Activated CD8-positive, alpha-beta memory T cell treated with anti-CD3 and anti-CD28 coated beads, Interleukin-2, amount 50 U/mL, for 24 hours (primary cell): Measurements from ENCODE around the gene LSM7.
"Not testable (repeated sequence)": the region's sequence is repeated elsewhere in the genome, so short reads cannot be mapped to it uniquely, and the experiment has no call there.

Experiments used
- DNase-seq: peaks from one replicate; pipeline ENCODE4 v3.0.0-alpha.2; 2020; ENCODE audit errors: extremely low read depth

The LSM7 gene

DNA sequence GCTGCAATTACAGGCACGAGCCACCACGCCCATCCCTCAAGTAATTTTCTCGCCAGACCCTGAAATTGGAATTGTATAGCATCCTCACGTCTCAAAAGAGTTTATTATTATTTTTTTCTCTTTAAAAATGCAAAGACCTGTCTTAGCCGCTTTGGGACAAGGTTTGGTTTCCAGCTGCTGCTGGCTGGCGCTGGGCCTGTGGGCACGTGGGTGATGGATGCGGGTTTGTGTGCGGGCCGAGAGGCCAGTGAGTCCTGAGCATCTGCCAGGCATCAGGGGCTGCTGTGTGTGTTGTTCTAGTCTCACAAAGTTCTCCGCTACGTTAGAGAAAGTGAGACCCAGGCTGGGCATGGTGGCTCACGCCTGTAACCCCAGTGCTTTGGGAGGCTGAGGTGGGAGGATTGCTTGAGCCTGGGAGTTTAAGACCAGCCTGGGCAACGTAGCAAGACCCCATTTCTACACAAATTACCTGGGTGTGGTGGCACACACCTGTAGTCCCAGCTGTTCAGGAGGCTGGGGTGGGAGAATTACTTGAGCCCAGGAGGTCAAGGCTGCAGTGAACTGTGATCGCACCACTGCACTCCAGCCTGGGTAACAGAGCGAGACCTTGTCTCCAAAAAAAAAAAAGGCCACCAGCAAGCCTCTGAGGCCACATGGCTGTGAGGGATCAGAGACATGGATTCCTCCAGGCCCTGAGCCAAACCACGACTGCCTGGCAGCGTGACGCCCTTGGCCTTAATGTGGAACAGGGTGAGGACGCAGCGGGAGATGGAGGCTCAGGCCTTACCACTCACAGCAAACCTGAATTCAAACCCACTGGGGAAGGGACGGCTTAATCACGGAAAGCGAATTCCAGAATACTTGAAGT, 27.0 kb upstream of the LSM7 start:
- no peak for DNase-seq

DNA sequence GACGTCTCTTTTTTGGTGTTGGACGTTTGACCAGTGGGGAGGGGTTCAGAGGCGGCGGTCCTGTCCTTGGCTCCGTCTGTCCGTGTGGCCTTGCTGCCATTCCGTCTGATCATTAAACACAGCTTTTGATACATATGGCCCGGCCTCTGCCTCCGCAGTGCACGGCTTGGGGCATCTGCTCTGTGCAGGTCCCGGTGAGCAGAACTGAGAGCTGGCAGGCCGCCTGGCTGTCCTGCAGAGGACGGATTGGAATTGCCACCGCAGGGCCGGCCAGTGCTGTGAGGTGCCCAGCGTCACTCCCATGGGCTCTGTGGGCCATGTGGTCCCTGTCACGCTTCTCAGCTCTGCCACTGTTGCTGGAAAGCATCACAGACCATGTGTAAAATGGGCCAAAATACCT, 26.3 kb upstream of the LSM7 start:
- no peak for DNase-seq

DNA sequence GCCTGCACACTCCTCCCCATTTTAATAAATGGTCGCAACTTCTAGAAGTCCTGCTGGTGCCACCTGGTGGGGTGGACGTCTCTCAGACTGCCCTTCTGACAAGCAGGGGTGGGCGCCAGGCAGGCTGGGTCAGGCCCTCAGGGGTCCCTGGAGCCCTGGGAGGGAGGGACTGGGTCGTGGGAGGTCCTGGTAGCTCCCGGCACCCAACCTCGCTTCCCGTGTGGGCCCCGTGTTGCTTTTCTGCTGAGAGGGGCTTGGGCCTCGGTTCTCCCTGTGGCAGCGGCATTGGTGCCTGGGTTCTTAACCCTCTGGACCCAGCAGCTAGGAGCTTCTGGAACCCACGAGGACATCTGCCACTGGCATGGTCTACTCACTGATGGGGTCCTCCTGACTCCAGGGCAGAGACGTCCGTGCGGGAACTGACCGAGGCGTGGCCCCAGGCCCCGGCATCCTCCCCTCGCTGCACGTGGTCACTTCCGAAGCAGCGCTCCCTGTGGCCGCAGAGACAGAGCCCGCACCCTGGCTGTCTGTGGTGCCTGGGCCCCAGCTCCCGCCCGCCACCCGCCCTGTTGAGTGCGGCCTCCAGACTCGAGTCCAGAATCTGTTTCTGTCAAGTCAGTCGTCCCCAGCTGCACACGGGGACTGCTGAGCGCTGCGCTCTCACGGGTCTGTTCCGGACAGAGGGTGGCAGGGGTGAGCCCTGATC, 25.7 kb upstream of the LSM7 start:
- DNase-seq, result no peak

DNA sequence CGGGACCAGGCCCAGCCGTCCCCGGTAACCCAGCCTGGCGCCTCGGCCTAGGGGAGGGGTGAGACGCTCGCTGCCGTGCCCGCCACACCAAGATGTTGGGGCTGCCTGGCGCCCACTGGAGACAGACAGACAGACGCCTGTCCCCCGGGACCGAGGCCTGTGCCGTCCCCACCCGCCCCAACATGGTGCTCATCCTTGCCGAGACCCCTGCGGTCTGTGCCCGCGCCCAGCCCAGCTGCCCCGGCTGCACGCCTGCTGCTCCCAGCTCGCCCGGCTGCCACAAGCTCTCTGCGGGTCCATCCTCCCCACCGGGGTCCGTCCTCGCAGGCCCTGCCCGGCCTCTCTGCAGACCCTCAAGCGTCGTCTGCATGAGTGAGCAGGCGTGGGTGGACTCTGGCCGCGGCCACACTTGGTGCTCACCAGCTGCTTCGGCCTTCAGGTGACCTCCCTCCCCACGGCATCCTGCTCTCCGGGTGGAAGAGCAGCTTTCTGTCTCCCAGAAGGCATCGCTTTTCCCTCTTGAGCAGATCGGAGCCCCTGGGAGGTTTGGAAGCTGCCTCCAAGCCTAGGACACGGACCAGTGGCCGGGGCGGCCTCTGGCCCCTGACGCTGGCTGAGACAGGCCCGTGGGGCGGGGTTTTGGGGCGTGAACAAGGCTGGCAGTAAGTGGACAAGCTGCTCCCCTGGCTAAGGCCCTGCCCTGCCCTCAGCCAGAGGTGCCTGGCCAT, 24.9 kb upstream of the LSM7 start:
- no peak for DNase-seq

DNA sequence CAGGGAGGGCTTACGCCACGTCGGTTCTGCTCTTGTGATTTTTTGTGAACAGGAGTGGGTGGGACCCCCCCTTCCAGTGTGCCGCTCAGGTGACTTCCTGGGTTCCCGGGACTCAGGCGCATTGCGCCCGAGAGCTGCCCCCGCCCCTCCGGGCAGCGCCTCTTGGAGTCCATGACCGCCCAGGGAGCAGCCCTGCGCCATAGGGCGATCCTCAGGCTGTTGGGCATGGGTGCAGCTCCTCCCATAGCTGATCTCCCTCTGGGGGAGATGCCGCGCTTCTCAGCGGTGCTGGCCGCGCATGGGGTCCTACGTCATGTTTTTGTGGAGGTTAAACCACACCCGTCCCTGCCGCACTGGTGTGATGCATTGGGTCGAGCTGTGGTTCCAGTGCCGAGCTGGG, 23.7 kb upstream of the LSM7 start:
- no peak for DNase-seq

DNA sequence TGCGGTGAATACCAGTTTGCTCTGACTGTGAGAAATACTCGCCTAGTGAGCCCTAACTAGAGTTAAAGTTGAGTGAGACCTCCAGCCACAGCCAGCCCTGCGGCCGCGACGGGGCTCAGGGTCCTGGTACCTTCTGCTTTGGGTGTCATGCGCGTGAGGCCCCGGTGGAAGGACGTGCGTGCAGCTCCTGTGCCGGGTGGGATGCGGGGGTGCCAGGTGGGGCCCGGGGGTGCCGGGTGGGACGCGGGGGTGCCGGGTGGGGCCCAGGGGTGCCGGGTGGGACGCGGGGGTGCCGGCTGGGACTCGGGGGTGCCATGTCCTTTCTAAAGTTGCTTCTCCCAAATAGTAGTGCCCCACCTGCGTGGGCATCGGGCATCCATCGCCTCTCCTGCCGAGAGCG, 23.2 kb upstream of the LSM7 start:
- no peak for DNase-seq

DNA sequence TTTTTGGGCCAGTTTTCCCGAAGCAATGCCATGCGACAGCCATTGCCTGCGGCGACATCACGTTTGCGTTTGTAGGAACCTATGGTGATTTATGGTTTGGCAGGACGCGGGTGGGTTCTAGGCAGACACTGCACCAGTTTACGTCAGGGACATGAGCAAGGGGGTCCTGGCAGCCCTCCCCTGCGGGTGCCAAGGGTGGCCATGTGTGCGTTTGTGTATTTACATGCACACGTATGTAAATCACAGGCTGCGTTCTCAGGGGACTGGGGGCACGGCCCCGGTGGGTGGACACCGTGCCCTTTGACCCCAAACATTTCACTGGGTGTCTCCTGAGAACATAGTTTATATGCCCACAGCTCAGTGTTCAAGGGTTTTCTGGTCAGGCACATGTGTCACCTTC, 22.3 kb upstream of the LSM7 start:
- DNase-seq, result no peak

DNA sequence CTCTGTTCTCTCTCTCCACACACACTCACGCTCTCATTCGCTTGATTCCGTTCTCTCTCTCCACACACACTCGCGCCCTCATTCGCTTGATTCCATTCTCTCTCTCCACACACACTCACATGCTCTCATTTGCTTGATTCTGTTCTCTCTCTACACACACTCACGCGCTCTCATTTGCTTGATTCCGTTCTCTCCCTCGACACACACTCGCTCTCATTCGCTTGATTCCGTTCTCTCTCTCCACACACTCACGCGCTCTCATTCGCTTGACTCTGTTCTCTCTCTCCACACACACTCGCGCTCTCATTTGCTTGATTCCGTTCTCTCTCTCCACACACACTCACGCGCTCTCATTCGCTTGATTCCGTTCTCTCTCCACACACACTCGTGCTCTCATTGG, 21.4 kb upstream of the LSM7 start:
- DNase-seq, result not testable (repeated sequence)

DNA sequence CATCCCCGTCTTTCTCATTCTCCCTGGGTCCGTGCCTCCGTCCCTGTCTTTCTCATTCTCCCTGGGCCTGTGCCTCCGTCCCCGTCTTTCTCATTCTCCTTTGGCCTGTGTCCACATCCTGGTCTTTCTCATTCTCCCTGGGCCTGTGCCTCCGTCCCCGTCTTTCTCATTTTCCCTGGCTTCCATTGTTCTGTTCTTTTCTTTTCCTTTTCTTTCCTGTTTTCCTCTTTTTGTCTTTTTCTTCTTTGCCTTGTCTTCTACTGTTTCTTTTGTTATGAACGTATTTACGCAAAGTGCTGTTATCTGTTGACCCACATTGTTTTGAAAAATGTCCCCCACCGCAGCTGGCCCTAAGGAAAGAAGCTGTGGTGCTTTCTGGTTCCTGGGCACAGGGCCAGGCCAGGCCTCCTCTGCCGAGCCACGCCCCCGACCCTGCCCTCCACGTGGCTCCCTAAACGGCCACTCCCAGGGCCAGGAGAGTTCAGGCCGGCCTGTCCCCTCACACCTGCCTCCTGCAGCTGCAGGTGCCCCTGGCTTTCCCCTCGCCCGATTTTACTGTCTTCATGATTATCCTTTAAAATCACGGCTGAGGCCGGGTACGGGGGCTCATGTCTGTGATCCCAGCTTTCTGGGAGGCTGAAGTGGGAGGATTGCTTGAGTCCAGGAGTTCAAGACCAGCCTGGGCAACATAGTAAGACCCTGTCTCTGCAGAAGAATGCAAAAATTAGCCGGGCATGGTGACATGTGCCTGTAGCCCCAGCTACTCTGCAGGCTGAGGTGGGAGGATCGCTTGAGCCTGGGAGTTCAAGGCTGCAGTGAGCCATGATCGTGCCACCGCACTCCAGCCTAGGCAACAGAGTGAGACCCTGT, 17.6 kb upstream of the LSM7 start:
- DNase-seq, result no peak

DNA sequence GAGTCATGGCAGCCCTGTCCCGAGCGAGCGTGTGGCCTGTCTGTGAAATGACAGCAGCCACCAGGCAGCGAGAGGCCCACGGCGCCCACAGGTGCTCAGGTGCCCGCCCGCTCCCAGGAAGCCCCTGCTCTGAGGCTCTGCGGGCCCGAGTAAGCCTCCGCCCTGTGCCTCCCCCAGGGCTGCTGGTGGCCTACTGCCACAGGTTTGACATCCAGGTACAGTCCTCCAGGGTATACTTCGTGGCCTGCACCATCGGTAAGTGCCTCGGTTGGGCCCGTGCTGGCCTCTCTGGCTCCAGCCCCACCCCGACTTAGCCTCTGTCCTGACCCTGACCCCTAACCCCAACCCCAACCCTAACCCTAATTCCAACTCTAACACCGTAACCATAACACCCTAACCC, 16.7 kb upstream of the LSM7 start:
- DNase-seq, result no peak

DNA sequence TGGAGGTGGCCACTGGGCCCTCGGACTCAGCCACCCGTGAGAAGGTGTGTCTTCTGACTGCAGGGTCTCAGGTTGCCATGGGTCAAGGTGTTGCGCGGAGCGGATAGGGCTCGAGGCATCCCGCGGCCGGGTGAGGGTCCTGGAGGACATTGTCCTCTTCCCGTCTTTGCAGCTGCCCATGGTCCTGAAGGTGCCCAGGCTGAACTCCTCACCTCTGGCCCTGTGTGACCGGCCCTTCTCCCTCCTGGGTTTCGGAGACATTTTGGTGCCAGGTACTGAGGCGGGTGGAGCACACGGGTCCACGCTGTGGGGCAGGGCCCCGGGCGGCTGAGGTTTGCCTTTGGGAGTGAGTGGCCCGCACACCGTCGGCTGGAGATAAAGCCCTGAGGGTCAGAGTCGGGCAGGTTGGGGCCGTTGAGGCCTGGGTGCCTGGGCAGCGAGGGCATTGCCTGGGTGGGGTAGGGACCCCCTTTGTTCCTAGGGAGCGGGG, 16.0 kb upstream of the LSM7 start:
- DNase-seq, result no peak

DNA sequence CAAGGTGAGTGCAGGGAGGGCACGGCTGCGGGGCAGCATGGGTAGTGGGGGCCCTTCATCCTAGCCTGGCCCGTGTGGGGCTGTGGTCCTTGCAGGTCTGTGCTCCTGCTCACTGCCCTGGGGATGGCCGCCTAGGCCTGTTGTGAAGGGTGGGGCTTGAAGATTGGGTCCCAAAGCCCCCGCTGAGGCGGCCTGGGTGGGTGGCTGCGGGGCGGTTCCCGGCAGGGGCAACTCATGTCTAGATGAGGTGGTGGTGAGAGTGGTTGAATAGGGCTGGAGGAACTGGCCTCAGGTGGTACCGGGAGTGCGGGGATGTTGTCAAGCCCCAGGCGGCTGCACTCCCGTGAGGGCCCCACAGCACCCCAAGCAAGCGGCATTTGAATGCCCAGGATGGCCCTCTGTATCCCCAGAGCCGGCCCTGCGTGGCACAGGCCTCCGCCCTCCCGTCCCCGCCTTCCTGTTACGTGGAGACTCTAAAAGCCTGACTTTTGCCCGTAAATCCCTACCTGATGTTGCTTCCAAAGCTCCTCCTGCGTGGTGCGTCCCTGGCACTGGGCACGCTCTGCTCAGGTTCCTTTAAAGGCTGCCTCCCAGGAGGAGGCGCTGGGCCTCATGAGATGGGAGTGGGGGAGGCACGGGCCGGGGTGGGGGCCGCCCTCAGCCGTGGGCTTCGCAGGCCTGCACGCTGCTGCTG, 15.1 kb upstream of the LSM7 start:
- DNase-seq, result no peak

DNA sequence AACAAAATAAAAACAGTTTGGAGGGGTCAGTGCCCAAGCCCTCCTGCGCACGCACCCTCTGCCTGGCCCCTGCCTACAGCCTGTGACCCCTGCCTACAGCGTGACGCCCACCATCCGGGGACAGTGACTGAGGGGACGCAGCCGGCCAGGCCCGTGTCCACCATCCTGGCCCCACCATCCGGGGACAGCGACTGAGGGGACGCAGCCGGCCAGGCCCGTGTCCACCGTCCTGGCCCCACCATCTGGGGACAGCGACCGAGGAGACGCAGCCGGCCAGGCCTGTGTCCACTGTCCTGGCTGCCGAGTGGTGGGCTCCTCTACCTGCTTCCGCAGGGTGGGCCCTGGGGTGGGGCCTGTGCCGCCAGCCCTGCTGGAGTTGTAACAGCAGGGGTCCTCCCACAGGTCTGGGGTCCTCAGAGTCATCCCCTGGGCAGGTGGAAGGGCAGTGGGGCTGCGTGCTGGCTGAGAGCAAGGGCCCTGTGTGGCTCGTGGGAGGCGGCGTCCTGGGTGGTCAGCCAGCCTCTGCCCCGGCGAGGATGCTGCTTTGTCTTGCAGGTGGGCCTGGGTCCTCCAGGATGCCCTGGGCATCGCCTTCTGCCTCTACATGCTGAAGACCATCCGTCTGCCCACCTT, 14.4 kb upstream of the LSM7 start:
- DNase-seq, result no peak

DNA sequence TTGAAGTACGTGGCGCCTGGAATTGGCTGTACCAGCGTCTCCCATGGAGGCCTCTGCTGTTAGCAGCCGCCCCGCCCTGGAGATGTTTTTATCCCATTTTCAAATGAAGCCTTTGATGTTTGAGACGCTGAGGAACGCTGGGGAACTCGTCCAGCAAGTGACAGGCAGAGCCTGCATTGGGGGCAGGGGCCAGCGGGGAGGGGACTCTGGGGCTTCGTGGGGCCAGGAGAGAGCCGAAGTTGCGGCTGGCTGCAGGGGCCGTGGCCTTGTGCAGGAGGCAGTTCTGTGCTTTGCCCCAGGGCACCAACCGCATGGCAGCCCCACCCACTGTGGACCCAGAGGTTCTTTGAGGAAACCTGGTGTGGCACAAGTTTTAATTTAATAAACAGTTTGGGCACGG, 13.6 kb upstream of the LSM7 start:
- no peak for DNase-seq

DNA sequence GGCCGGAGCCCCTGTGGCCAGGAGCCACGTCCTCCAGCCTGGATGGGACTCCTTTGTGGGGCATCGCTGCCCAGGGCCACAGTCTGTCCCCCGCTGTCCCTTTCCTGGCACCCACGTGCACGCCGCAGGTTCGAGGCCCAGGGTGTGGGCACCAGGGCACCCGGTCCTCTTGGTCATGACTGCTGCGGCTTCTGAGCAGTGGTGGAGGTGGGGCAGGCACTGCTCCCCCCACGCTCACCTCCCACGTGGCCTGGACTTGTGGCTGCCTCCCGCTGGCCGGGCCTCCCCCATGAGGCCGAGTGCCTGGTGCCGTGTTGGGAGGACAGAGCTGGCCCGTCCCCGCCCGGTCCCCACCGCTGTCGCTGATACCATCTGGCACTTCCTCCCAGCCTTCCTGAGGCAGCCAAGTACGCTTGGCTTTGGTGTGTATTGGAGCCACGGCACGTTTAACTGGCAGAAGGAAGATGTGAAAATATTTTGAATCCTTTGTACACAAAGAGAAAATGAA, 12.9 kb upstream of the LSM7 start:
- DNase-seq, result no peak

DNA sequence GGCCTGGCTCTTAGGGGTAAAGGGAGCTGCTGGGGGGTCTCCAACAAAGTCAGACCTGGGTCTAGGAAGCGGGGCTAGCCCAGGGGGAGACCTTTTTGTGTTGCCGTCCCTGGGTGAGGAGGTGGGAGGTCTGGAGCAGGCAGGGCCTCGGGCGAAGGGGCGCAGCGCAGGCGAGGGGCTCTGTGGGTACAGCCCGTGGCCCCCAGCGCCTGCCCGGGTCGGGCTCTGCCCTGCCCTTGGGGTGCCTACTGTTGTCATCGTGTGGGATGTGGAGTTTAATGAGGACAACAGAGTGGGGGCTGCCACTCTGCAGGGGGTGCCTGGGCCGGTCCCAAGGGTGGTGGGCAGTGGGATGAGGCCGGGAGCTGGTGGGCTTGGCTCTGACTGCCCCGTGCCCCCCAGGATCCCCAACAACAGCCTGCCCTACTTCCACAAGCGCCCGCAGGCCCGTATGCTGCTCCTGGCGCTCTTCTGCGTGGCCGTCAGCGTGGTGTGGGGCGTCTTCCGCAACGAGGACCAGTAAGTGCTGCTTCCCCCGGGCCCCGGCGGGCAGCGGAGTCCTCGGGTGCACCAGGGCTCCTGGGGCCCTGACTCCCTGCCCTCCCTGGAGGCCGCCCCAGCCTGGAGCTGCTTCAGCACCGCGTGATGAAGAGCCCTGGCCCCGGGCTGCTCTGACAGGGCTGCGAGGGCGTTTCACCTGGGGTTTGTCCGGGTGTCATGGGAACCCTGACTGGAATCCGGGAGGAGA, 12.3 kb upstream of the LSM7 start:
- DNase-seq, result no peak

DNA sequence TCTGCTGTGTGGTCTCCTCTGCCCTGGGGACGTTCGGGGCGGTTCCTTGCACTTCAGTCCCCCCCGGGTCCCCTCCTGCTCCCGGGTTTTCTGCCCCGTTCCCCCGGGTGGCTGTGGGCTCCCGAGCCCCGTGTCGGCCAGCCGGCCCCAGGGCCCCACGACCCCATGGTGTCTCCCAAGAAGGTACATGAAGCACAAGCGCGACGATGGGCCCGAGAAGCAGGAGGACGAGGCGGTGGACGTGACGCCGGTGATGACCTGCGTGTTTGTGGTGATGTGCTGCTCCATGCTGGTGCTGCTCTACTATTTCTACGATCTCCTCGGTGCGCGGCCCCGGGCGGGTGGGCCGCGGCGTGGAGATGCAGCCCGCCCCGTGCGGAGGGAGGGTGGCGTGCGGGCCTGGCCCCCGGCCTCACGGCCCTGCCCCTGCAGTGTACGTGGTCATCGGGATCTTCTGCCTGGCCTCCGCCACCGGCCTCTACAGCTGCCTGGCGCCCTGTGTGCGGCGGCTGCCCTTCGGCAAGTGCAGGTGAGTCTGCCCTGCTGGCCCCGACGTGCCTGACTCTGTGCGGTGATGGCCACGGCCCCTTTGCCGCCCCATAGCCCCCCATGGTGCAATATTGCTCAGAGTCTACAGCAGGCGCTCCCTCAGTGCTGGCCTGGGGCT, 11.4 kb upstream of the LSM7 start:
- no peak for DNase-seq

DNA sequence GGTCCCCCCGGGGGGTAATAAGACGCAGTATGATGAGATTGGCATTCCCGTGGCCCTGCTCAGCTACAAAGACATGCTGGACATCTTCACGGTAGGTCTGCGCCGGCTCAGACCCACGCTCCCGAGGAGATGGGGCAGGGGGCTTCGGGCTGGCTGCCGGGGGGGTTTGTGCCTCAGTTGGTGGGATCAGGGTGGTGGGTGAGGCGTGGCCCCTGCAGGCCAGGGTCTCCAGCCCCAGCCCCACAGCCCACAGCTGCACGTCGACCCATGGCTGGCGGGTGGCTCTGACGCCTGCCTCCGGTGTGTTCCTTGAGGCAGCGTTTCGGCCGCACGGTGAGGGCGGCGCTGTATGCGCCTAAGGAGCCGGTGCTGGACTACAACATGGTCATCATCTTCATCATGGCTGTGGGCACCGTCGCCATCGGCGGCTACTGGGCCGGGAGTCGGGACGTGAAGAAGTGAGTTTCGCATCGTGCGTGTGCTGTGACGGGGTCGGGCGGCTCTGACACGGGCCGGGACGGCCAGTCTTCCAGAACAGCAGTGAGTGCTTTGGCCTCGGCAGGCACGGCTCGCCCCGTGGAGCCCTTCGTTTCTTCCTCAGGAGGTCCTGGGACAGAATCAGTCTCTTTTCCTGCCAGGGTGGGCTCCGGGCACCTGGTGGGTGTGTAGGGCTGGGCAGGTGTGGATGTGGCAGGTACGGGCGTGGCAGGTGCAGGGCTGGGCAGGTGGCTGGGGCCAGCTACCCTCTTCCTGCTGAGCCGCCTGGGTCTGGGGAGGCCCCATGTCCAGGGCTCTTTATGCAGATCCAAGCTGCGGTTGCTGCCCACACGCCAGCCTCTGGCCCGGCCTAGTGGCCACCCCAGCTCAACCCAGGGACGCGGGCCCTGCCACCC, 10.6 kb upstream of the LSM7 start:
- DNase-seq, result no peak
